OCI-M2 (cell line): ENCODE results near the gene GPR155.
"Not testable (repeated sequence)": the region's sequence is repeated elsewhere in the genome, so short reads cannot be mapped to it uniquely, and the experiment has no call there.

ENCODE experiments used
- DNase-seq: peaks from one replicate; lab custom pipeline; 2025; ENCODE audit not compliant: unreplicated experiment; lab: John Stamatoyannopoulos, UW

GPR155 gene

DNA sequence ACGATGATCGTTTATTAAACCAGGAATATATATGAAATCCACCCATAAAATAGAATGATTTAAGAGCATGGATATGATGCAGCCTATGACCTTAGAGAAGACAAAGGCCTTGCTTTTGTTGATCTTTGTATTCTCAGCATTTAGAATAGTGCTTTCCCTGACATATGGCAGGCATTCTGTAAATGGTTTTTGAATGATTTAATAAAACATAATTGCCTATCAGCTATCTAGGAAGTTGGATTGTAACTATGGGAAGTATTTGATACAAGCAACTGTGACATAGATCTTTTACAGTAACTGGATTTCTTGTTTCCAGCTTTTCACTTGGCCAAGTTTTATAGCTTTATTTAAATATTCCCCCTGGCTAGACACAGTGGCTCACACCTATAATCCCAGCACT lies 5.1 kb upstream of the GPR155 start:
- no peak for DNase-seq

DNA sequence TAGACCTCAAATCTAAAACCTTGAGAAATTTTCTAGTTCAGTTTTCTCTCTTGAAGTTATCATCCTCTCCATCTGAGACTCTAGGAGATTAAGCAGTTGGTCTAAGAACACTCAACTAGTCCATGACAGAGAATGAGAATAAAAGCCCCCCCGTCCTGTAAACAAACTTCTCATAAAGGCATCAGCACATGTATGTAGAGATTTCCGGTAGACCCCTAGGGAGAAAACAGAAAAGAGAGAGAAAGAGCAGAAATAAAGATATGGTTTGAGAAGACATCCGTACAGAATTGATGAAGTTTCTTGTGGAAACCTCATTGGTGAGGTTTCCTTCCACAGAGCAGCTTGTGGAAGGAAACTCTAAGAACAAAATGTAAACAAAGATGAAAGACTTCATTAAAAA lies 3.2 kb upstream of the GPR155 start:
- DNase-seq: no peak

DNA sequence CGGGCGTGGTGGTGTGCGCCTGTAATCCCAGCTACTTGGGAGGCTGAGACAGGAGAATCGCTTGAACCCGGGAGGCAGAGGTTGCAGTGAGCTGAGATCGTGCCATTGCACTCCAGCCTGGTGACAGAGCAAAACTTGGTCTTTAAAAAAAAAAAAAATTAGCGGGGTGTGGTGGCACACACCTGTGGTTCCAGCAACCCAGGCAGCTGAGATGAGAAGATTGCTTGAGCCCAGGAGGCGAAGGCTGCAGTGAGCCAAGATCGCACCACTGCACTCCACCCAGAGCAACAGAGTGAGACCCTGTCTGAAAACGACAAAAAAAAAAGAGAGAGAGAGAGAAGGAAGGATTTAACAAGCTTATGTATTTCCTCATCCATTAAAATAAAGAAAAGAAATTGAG lies 2.7 kb upstream of the GPR155 start:
- DNase-seq: not testable (repeated sequence)

DNA sequence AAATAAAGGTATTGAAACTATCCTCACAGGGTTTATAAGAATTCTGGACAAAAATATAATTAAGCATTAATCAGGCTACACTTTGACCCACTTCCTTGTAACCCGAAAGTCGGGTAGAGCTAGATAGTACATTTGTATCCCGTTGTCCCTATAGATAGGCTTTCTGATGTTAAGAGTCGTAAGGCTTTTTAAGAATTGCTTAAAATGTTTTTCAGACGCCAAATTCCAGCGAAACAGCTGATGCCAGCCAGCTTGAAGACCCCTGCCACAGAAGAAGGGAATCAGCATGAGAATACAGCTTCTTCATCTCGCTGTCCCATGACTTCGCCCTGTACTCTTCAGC lies 962 bp upstream of the GPR155 start:
- DNase-seq: no peak

DNA sequence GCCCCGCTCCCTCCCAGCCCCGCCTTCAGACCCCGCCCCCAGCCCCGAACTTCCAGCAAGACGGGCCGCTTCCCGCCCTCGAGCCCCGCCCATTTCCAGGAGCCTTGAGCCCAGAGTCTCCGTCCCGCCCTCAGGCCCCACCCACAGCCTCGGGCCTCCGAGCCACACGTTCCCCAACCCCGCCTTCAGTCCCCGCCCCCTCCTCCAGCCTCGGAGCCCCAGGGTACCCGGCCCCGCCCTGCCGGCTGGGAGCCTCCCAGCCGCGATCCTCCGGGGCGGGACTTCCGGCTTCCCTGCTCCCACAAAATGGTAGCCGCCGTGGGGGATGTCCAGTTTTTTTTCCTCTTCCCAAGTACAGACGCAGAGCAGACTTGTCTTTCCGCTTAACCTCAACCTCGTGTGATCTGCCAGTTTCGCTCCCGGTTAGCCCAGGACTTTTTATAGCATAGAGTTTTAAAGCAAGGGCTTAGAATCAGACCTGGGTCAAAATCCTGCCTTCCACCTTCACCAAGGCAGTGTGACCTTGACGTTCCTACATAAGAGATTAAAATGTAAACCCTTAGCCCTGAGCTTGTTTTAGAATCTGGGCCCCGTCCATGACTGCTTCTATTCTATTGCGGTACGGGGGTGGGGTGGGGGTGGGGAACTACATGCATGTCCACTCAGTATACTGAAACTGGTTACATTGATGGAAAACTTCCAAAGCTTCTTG lies 435 bp upstream of the GPR155 start:
- peak; percentile 36 for DNase-seq

DNA sequence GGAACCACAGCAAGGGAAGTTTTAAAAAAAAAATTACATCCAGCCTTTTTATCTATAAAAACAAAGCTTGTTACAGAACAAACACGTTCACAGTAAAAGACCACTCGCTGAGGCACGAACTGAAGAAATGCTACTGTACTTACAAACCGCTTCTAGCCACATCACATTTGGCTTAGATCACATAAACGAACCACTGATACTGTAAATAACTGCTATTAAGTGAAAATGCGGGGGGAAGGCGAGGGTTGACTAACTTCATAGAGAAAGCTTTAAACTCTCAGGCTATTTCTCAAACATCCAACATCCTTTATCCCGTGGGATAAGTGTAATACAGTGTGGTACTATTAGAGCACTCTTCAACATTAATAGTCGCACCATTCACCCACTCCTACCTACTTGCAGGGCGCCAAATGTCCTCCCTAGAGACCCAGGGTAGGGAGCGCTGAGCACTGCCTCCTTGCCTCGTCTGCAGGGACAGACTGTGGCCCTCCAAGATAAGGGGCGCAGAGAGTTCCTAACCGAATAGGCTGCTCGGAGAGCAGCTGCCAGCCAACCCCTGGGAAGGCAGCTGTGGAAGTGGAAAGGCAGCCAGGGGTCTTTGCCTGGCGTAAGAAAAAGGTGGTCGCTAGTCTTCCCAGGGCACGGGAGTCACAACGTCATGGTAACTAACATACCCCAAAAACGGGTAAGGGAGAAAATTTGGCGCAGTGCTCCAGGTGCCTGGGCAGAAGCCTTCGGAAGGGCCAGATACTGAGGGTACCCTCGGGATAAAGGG lies 854 bp downstream of the GPR155 start:
- DNase-seq: no peak

DNA sequence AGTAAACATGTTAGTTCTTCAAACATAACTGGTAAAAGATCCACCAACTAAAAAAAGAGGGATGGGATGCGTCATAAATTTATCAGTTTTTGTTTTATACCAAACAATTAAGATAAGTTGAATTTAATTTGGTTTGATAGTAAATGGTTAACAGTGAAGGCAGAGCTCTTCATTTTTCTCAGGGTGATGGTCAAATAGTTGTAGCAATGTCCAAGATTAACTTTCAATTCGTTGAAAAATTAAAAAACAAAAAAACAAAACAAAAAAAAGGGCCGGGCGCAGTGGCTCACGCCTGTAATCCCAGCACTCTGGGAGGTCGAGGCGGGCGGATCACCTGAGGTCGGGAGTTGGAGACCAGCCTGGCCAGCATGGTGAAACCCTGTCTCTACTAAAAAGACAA lies 1.8 kb downstream of the GPR155 start:
- DNase-seq: not testable (repeated sequence)

DNA sequence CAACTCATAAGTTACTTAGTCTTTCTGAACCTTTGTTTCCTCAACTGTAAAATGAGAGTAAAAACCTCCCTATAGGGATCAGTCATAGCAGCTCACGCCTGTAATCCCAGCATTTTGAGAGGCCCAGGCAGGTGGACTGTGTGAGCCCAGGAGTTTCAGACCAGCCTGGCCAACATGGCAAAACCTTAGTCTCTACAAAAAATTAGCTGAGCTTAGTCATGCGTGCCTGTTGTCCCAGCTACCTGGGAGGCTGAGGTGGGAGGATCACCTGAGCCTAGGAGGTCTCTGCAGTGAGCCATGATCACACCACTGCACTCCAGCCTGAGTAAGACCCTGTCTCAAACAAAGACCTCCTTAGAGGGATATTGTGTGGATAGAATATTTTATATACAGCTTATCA lies 2.3 kb downstream of the GPR155 start:
- no peak for DNase-seq

DNA sequence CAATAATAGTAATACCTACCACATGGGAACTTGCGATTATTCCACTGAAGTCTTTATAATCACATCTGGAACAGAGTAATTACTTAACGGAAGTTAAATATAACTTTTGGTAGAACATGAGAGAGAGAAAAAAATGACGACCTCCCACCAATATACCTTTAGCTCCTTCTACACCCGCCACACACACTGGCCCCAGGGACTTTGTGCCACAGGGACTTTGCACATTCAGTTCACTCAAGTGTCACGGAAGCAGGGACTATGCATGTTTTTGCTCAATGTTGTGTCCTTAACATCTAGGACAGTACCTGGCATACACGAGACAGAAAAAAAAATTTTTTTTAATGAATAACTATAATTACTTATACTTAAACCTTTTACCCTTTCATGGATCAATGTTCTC lies 4.0 kb downstream of the GPR155 start:
- no peak for DNase-seq

DNA sequence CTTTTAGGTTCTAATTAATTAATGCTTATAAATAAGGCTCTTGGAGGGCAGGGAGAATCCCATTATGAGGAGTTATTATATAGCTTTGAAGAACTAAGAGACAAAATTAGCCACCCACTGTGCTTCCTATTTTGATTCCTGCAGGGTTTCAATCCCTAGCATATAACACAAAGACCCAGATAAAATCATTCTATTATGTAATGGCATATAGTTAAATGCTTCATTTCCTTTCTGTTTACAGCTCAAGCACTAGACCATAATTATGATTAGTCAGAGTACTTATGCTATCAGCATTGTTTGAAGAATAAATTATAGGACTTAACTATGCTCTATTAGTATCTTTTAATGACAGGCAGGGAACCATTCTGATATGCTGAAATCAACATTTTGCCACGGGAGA lies 9.1 kb downstream of the GPR155 start:
- DNase-seq: no peak

DNA sequence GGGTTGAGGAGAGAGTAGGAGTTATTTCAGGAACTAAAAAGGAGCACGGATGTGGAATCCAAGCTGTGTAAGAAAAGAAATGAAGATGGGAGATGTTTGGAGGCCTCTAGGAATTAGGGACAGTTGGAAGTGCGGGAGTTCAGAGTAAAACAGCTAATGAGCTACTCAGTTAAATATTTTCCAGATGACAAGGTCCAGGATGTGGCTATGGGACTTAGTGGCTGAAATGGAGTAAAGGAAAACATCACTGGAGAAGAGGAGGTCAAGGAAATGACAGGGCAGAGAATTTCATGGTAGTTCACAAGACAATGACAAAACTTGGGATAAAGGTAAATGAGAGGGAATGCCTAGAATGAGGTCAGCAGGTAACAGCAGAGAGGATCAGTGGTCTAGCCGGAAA lies 13.0 kb downstream of the GPR155 start:
- DNase-seq: no peak

DNA sequence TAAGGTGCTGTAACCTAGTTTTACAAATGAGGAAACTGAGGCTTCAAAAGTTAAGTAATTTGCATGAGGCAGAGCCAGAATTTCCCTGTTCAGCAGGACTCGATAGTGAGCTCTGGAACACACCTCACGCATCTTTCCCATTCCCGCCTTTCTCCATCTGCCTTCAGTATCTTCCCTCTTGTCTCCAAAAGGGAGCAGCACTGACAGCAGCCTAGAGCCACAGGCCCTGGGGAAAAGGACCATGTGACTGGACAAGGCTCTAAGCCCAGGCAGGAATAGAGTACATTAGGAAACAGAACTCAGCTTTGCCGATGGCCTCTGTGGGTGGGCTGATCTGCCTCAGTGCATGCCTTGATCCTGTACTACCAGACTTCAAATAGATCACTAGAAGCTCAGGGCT lies 21.5 kb downstream of the GPR155 start:
- DNase-seq: no peak

DNA sequence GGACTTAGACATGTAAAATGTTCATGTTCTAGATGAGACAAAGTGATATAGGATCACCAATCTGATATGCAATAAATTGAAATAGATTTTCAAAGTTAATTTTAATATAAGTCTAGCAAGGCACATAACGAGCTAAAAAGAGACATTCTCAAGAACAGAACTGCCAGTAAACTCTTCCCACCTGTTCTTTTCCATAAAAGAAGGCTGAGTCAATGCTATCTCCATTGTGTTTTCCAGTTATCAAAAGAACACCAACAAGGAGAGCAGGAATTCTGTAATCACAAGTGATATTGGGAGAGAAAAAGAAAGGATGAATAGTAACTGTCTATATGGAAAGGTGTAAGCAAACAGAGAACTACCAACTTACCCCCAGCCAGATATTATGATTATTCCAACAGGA lies 25.6 kb downstream of the GPR155 start:
- no peak for DNase-seq

DNA sequence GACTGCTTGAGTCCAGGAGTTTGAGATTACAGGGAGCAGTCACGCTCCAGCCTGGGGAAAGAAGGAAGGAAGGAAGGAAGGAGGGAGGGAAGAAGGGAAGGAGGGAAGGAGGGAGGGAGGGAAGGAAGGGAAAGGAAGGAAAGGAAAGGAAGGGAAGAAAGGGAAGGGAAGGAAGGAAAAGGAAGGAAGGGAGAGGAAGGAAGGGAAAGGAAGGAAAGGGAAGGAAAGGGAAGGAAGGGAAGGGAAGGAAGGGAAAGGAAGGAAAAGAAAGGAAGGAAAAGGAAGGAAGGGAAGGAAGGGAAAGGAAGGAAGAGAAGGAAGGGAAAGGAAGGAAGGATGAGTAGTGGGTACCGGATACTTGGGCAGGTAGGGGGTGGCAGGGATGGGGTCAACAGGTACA lies 32.3 kb downstream of the GPR155 start:
- DNase-seq: no peak

DNA sequence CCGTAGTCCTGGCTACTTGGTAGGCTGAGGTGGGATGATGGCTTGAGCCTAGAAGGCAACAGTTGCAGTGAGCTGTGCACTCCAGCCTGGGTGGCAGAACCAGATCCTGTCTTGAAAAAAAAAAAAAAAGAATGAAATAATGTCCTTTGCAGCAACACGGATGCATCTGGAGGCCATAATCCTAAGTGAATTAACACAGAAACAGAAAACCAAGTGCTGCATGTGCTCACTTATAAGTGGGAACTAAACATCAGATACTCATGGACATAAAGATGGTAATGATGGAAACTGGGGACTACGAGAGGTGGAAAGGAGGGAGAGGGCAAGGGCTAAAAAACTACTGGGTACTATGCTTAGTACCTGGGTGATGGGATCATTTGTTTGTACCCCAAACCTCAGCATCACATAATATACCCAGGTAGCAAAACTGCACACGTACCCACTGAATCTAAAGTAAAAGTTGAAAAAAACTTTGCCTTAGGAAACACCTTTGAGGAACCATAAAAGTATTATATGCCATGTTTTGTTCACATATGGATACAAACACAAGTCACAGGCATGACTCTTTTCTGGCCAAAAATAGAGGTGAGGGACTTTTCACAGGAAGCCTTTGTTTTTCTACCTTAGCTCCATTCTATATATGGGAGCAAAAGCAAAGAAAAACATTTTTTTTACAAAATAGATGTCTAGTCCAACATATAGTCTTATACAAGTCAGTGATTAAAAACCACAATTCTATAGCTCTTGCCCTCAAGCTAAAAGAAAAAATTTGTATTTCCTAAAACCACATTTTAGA lies 36.6 kb downstream of the GPR155 start:
- DNase-seq: no peak

DNA sequence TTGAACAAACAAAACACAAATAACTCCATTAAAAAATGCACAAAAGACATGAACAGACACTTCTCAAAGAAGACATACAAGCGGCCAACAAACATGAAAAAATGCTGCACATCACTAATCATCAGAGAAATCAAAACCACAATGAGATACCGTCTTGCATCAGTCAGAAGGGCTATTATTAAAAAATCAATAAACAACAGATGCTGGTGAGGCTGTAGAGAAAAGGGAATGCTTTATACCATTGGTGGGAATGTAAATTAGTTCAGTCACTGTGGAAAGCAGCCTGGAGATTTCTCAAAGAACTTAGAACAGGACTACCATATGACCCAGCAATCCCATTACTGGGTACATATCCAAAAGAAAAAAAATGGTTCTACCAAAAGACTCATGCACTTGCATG lies 37.8 kb downstream of the GPR155 start:
- no peak for DNase-seq

DNA sequence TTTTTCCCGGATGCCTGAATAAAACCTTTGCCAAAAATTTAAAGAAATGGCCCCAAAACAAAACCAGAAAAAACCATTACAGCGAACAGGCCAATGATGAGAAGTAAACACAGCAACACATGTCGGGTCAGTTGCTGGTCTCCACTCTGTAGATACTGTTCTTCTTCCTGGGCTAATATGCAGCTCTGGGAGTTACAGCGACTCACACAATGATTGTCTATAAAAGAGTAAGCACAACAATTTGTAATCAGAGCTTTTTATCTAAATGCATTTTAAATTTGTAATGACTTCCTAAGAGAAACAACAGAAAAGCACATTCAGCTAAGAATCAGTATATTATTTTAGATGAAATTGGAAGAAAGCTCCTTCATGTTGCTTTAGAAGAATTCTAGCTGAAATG lies 40.3 kb downstream of the GPR155 start:
- no peak for DNase-seq

DNA sequence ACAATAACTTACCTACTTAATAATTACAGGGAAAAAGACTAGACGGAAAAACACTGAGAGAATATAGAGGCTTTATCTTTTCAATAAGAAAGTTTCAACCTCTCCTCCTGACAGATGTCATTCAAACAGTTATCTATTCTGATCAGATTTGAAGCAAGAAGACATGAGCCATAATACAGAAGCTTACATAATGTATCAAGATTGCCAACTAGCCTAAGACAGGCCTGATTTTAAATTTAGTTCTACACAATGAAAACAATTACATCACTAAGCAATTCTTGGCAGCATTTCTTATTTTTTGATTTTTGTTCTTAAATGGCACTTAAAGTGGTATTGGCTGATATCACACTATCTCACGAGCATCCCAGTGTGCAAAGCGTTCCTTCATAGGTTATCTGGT lies 41.6 kb downstream of the GPR155 start:
- DNase-seq: no peak

DNA sequence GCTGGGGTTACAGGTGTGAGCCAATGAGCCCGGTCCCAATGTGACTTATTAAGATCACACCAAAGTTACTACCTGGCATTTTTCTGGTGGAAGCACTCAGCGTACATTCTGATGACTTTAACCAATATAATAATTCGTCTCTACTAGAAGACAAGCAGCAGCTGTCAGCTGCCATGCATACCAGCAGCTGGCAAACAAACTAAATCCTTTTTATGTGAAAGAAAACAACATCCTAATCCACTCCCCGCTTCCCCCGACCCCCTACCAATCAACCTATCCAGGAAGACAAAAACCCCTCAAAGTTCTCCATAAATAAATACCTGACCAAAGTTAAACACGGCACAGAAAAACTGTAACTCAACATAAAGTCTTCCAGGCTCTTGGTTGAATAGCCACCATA lies 42.1 kb downstream of the GPR155 start:
- DNase-seq: no peak

DNA sequence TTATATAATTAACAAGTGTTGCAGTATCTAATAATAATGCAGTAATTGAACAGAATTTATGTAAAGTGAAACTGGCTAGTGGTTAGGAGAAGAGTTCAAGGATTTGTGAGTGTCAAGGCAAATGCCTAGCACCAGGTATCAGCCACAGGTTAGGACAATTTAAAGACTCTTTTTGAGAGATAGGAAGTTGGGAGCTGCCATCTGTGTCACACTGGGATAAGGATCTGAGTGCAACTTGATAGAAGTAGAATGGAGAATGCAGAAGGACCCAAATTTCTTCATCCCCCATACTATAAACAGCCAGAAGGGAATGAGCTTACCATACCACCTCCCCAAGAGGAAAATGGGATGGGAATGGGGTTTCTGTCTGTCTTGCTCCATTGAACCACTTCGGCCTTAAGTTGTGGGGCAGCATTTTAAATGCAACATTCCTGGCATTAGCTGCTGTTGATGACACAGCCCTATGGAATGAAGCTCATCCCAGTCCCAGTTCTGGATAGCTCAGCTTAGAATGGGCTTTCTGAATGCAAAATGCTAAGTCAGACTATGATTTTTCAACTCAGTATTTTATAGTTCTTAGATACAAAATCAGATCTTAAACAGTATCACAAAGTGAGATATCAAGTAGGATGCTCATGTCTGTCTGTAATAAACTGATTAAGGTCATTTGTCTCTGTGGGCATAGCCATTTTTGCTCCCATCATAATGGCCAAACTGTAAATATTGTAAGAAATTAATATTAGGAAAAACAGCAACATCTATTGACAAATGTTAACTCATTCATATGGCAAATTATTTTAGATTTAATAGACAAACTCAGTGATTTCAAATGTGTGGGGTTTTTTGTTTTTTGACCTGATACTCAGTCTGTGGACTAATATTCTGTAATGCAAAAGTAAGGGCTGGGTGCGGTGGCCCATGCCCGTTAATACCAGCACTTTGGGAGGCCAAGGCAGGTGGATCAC lies 44.0 kb downstream of the GPR155 start:
- DNase-seq: no peak

DNA sequence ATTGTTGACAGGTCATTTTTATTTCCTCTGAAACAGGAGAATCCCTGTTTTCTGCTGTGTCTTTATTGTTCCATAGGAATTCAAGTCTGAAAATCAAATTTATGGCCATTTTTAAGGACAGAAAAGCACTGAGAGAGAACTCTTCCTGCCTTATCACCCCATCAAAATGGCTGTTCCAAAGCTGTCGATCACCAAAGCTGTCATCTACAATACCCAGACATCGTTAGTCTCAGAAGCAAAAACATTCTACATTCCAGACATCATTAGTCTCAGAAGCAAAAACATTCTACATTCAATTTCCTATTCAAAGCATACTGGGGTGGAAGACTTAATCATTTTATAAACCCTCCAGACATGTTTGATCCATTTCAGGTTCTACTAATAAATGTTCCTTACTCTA lies 46.9 kb downstream of the GPR155 start:
- DNase-seq: no peak
